ENCODE results near the gene RAMP1. TPM values are rescaled to one million over a fixed set of nuclear protein-coding genes. Genes with fewer than 3 reads are reported as not detected.

RAMP1 gene
- total and polyA plus RNA-seq, 2 donors (not counting 1 experiment from before 2014, with no cell fraction given): 3.3 to 16.0 TPM

GRCh38 chr2:237939251-237939650 is 79.8 kb downstream of the RAMP1 start:
- no peaks in the 10 kb centered on the region for H3K9me3 ChIP-seq (ENCODE audit: control insufficient read depth, insufficient read depth, low read depth, low read length)
- no peaks in the 10 kb centered on the region for H4K20me1 ChIP-seq (ENCODE audit: control insufficient read depth, extremely low read depth, insufficient read depth, low read length)
- peak in 1 of 2 donors; percentile 75 for DNase-seq (ENCODE audit: low read depth in 2 of 2)
- no peaks in the 10 kb centered on the region for H3K27me3 ChIP-seq (ENCODE audit: control insufficient read depth, insufficient read depth, low read length)
- H3K36me3 ChIP-seq (ENCODE audit: control insufficient read depth, insufficient read depth, low read length): no peaks in the 10 kb centered on the region
- H3K4me2 ChIP-seq (ENCODE audit: extremely low read depth, insufficient read depth, low read length): no peak overlapping the region
- no peak overlapping the region for H2AFZ ChIP-seq (ENCODE audit: low read length)
- no peak overlapping the region for H3K27ac ChIP-seq (ENCODE audit: insufficient read depth, low read length)
- H3K79me2 ChIP-seq (ENCODE audit: control insufficient read depth, insufficient read depth, low read length): no peaks in the 10 kb centered on the region
- H3K4me1 ChIP-seq (ENCODE audit: control insufficient read depth, extremely low read depth, insufficient read depth, low read length): peaks cover 7% of the 10 kb centered on the region
- TF ChIP-seq, protein P1, sequence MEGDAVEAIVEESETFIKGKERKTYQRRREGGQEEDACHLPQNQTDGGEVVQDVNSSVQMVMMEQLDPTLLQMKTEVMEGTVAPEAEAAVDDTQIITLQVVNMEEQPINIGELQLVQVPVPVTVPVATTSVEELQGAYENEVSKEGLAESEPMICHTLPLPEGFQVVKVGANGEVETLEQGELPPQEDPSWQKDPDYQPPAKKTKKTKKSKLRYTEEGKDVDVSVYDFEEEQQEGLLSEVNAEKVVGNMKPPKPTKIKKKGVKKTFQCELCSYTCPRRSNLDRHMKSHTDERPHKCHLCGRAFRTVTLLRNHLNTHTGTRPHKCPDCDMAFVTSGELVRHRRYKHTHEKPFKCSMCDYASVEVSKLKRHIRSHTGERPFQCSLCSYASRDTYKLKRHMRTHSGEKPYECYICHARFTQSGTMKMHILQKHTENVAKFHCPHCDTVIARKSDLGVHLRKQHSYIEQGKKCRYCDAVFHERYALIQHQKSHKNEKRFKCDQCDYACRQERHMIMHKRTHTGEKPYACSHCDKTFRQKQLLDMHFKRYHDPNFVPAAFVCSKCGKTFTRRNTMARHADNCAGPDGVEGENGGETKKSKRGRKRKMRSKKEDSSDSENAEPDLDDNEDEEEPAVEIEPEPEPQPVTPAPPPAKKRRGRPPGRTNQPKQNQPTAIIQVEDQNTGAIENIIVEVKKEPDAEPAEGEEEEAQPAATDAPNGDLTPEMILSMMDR (conservative IDR thresholded peaks at IDR 0.05 in 1 of 2, IDR thresholded peaks at IDR 0.05 in 1 of 2; ENCODE audit: low read depth in 1 of 2, low read length in 2 of 2): no peak
- no peak for TF ChIP-seq EZH2 (IDR thresholded peaks at IDR 0.05; ENCODE audit: low read length, missing control alignments)
- H3K9ac ChIP-seq (ENCODE audit: insufficient read depth, low read length): no peak overlapping the region
- H3K4me3 ChIP-seq (replicated peaks in 1 of 4; ENCODE audit: control extremely low read depth in 1 of 4, insufficient read depth in 1 of 4, low read depth in 3 of 4, low read length in 4 of 4): no peak overlapping the region

GRCh38 chr2:237940828-237941227 is 81.4 kb downstream of the RAMP1 start:
- peaks cover 4% of the 10 kb centered on the region for H3K4me1 ChIP-seq (ENCODE audit: control insufficient read depth, extremely low read depth, insufficient read depth, low read length)
- no peak overlapping the region for H2AFZ ChIP-seq (ENCODE audit: low read length)
- DNase-seq (ENCODE audit: low read depth in 2 of 2): no peak
- H3K9me3 ChIP-seq (ENCODE audit: control insufficient read depth, insufficient read depth, low read depth, low read length): no peaks in the 10 kb centered on the region
- no peaks in the 10 kb centered on the region for H4K20me1 ChIP-seq (ENCODE audit: control insufficient read depth, extremely low read depth, insufficient read depth, low read length)
- H3K27me3 ChIP-seq (ENCODE audit: control insufficient read depth, insufficient read depth, low read length): no peaks in the 10 kb centered on the region
- no peak overlapping the region for H3K9ac ChIP-seq (ENCODE audit: insufficient read depth, low read length)
- TF ChIP-seq, protein P1 (conservative IDR thresholded peaks at IDR 0.05 in 1 of 2, IDR thresholded peaks at IDR 0.05 in 1 of 2; ENCODE audit: low read depth in 1 of 2, low read length in 2 of 2): no peak
- no peak for TF ChIP-seq EZH2 (IDR thresholded peaks at IDR 0.05; ENCODE audit: low read length, missing control alignments)
- no peak overlapping the region for H3K4me2 ChIP-seq (ENCODE audit: extremely low read depth, insufficient read depth, low read length)
- no peak overlapping the region for H3K27ac ChIP-seq (ENCODE audit: insufficient read depth, low read length)
- H3K4me3 ChIP-seq (replicated peaks in 1 of 4; ENCODE audit: control extremely low read depth in 1 of 4, insufficient read depth in 1 of 4, low read depth in 3 of 4, low read length in 4 of 4): no peak overlapping the region
- no peaks in the 10 kb centered on the region for H3K79me2 ChIP-seq (ENCODE audit: control insufficient read depth, insufficient read depth, low read length)
- H3K36me3 ChIP-seq (ENCODE audit: control insufficient read depth, insufficient read depth, low read length): no peaks in the 10 kb centered on the region

DNA sequence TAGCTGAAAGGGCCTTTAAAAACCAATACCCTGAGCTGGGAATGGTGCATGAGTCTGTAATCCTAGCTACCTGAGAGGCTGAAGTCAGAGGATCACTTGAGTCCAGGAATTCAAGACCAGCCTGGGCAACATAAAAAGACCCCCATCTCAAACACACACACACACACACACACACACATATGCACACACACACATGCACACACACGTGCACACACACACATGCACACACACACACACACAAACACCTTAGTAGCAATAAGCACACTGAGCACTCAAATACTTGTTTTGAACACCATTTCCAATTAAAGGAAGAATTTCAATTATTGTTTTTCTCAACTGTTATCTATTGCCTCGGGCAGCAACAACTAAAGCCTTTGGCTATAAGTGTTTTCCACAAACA is 81.8 kb downstream of the RAMP1 start:
- no peaks in the 10 kb centered on the region for H3K9me3 ChIP-seq (ENCODE audit: control insufficient read depth, insufficient read depth, low read depth, low read length)
- no peak overlapping the region for H3K4me3 ChIP-seq (replicated peaks in 1 of 4; ENCODE audit: control extremely low read depth in 1 of 4, insufficient read depth in 1 of 4, low read depth in 3 of 4, low read length in 4 of 4)
- no peak overlapping the region for H3K27ac ChIP-seq (ENCODE audit: insufficient read depth, low read length)
- TF ChIP-seq, protein P1 (conservative IDR thresholded peaks at IDR 0.05 in 1 of 2, IDR thresholded peaks at IDR 0.05 in 1 of 2; ENCODE audit: low read depth in 1 of 2, low read length in 2 of 2): no peak
- no peak for TF ChIP-seq EZH2 (IDR thresholded peaks at IDR 0.05; ENCODE audit: low read length, missing control alignments)
- no peaks in the 10 kb centered on the region for H3K36me3 ChIP-seq (ENCODE audit: control insufficient read depth, insufficient read depth, low read length)
- no peak overlapping the region for H3K4me2 ChIP-seq (ENCODE audit: extremely low read depth, insufficient read depth, low read length)
- no peak for DNase-seq (ENCODE audit: low read depth in 2 of 2)
- no peaks in the 10 kb centered on the region for H3K79me2 ChIP-seq (ENCODE audit: control insufficient read depth, insufficient read depth, low read length)
- H3K27me3 ChIP-seq (ENCODE audit: control insufficient read depth, insufficient read depth, low read length): no peaks in the 10 kb centered on the region
- peaks cover 3% of the 10 kb centered on the region for H3K4me1 ChIP-seq (ENCODE audit: control insufficient read depth, extremely low read depth, insufficient read depth, low read length)
- no peak overlapping the region for H3K9ac ChIP-seq (ENCODE audit: insufficient read depth, low read length)
- no peak overlapping the region for H2AFZ ChIP-seq (ENCODE audit: low read length)
- no peaks in the 10 kb centered on the region for H4K20me1 ChIP-seq (ENCODE audit: control insufficient read depth, extremely low read depth, insufficient read depth, low read length)

Data from fibroblast of lung (primary cell).